Epithelial cell of esophagus (primary cell): ENCODE data around the gene IL17RB.

Experiments
- DNase-seq: peaks from one replicate; pipeline ENCODE4 v3.0.0; 2010; ENCODE audit warnings: low read depth
- H3K4me3 ChIP-seq: 2 replicates; pipeline ENCODE4 v1.5.1; 2011; ENCODE audit warnings: mild to moderate bottlenecking, low read length, control low read depth
- CTCF ChIP-seq: IDR thresholded peaks from 2 replicates; pipeline ENCODE4 v1.5.1; 2011; ENCODE audit warnings: low read depth, mild to moderate bottlenecking, low read length, control low read depth, inconsistent platforms; ENCODE audit not compliant: insufficient read depth; ENCODE audit errors: missing control alignments

IL17RB gene

GRCh38 chr3:53860196-53860595 lies 13.8 kb downstream of the IL17RB start:
- DNase-seq: no peak
- TF ChIP-seq CTCF: no peak

GRCh38 chr3:53862241-53862640 lies 15.9 kb downstream of the IL17RB start:
- DNase-seq: no peak
- no peak for TF ChIP-seq CTCF

More at GRCh38 chr3:53860196-53860595, 13.8 kb downstream of the IL17RB start:
- H3K4me3 ChIP-seq: no peak overlapping the region

GRCh38 chr3:53863145-53863544 lies 16.8 kb downstream of the IL17RB start:
- no peak for TF ChIP-seq CTCF
- no peak for DNase-seq
- H3K4me3 ChIP-seq: no peak overlapping the region

More at GRCh38 chr3:53862241-53862640, 15.9 kb downstream of the IL17RB start:
- no peak overlapping the region for H3K4me3 ChIP-seq

GRCh38 chr3:53865732-53866499 lies 19.5 kb downstream of the IL17RB start:
- no peak overlapping the region for H3K4me3 ChIP-seq
- no peak for TF ChIP-seq CTCF

GRCh38 chr3:53880396-53881345 lies 34.3 kb downstream of the IL17RB start:
- H3K4me3 ChIP-seq: peak overlapping the region; percentile 84
- no peak for TF ChIP-seq CTCF
- no peak for DNase-seq

More at GRCh38 chr3:53865732-53866499, 19.5 kb downstream of the IL17RB start:
- DNase-seq: no peak

- peak; percentile 72 for DNase-seq
- H3K4me3 ChIP-seq: peak within 1 kb of the TSS; percentile 84
- TF ChIP-seq CTCF: no peak
Measured at GRCh38 chr3:53881691-53882593, 35.6 kb downstream of the IL17RB start, which contains the start of gene ACTR8. TSS of gene ACTR8 (minus strand) at chr3:53882152. CDS start at chr3:53882101, 51 bp downstream.
